Endothelial cell of umbilical vein (primary cell): Measurements from ENCODE around the gene KHDC3L. TPM values are rescaled to one million over a fixed set of nuclear protein-coding genes. Genes with fewer than 3 reads are reported as not detected.

Experiments used
- BruUV-seq: library from RNA; stranded (reverse); fragments of 400-500 nt; replicated peaks from 2 replicates; lab custom pipeline; 2021; lab: Mats Ljungman, UMichigan
- CTCF ChIA-PET: fragments of 300-600, 350-600 bp; sonication (Branson Sonifier 250); formaldehyde crosslinking; loops from one replicate; lab custom pipeline; 2021; ENCODE audit warnings: antibody characterized with exemption, inconsistent platforms; lab: Charles Lee
- POLR2A ChIA-PET: fragments of 300-600, 350-600 bp; sonication (Branson Sonifier 250); formaldehyde crosslinking; loops from one replicate; lab custom pipeline; 2021; ENCODE audit warnings: antibody characterized with exemption, inconsistent platforms; lab: Charles Lee
- DNase-seq: peaks from one replicate; pipeline ENCODE4 v3.0.0-alpha.2; 2011; ENCODE audit warnings: low read depth, low spot score
- FAIRE-seq: peaks from 2 replicates; lab custom pipeline; 2011; peaks lifted over from hg19 to GRCh38; lab: Jason Lieb, UNC
- H2AFZ ChIP-seq: 2 replicates; pipeline ENCODE4 v1.6.0; 2012; ENCODE audit warnings: low read depth, low read length, control low read depth, inconsistent platforms
- H3K27ac ChIP-seq: 2 replicates; pipeline ENCODE4 v1.5.1; 2011; ENCODE audit warnings: low read depth, mild to moderate bottlenecking, control low read depth, low read length, moderate library complexity; ENCODE audit not compliant: insufficient read depth
- H3K27me3 ChIP-seq, 2 experiments: 2 replicates each; pipeline versions ENCODE4 v1.6.0 to v1.6.1; 2011; ENCODE audit warnings: low read length in 2 of 2, mixed read lengths in 1 of 2; ENCODE audit not compliant: control insufficient read depth in 2 of 2, insufficient read depth in 2 of 2
- H3K36me3 ChIP-seq, 2 experiments: 2 replicates in 1 of 2; 3 replicates in 1 of 2; pipeline ENCODE4 v1.5.1; 2011; ENCODE audit warnings: low read length in 2 of 2, mild to moderate bottlenecking in 1 of 2, moderate library complexity in 1 of 2; ENCODE audit not compliant: control insufficient read depth in 2 of 2, insufficient read depth in 2 of 2; ENCODE audit errors: extremely low read depth in 1 of 2
- H3K4me1 ChIP-seq: 3 replicates; pipeline ENCODE4 v1.5.1; 2011; ENCODE audit warnings: mild to moderate bottlenecking, low read length; ENCODE audit not compliant: control insufficient read depth, insufficient read depth; ENCODE audit errors: extremely low read depth
- H3K4me2 ChIP-seq: 2 replicates; pipeline ENCODE4 v1.6.1; 2011; ENCODE audit warnings: low read length, control low read depth, mixed read lengths; ENCODE audit not compliant: insufficient read depth
- H3K4me3 ChIP-seq, 3 experiments: fragments of 200-600 bp in 1 of 3; sonication (generic), shearing (Covaris generic) in 1 of 3; replicated peaks in 1 of 3; 2 replicates each; pipeline ENCODE4 v1.5.1; 2011 to 2016; ENCODE audit warnings: control low read depth in 3 of 3, low read length in 3 of 3, mild to moderate bottlenecking in 2 of 3, inconsistent platforms in 1 of 3, low read depth in 1 of 3, moderate library complexity in 1 of 3; ENCODE audit not compliant: insufficient read depth in 1 of 3
- H3K79me2 ChIP-seq: 2 replicates; pipeline ENCODE4 v1.6.0; 2012; ENCODE audit warnings: low read length, inconsistent platforms; ENCODE audit not compliant: control insufficient read depth, insufficient read depth
- H3K9ac ChIP-seq: replicated peaks from 2 replicates; pipeline ENCODE3; 2011; ENCODE audit warnings: low read length, control low read depth; ENCODE audit not compliant: insufficient read depth; ENCODE audit errors: extremely low read depth
- H3K9me1 ChIP-seq: replicated peaks from 3 replicates; pipeline ENCODE4 v1.6.0; 2011; ENCODE audit warnings: mild to moderate bottlenecking, low read length; ENCODE audit not compliant: control insufficient read depth, insufficient read depth; ENCODE audit errors: extremely low read depth
- H3K9me3 ChIP-seq: replicated peaks from 2 replicates; pipeline ENCODE4 v1.5.1; 2012; ENCODE audit warnings: low read length, inconsistent platforms; ENCODE audit not compliant: control insufficient read depth, insufficient read depth
- H4K20me1 ChIP-seq: replicated peaks from 2 replicates; pipeline ENCODE3; 2011; ENCODE audit warnings: mild to moderate bottlenecking, low read length; ENCODE audit not compliant: control insufficient read depth, insufficient read depth; ENCODE audit errors: extremely low read depth
- CTCF ChIP-seq, 2 donors: IDR thresholded peaks; 1 replicate in 1 of 2; 2 replicates in 1 of 2; pipeline ENCODE4 v1.5.1; 2011; ENCODE audit warnings: low read length in 2 of 2, mild to moderate bottlenecking in 2 of 2, moderate library complexity in 2 of 2, control low read depth in 1 of 2, inconsistent platforms in 1 of 2, low read depth in 1 of 2; ENCODE audit not compliant: insufficient read depth in 1 of 2; ENCODE audit errors: extremely low read depth in 1 of 2
- EZH2 ChIP-seq: IDR thresholded peaks from 2 replicates; pipeline ENCODE4 v1.6.1; 2012; ENCODE audit warnings: borderline replicate concordance, low read depth, mild to moderate bottlenecking, moderate library complexity, low read length, inconsistent platforms; ENCODE audit not compliant: severe bottlenecking
- FOS ChIP-seq: IDR thresholded peaks from 2 replicates; pipeline ENCODE4 v1.6.1; 2011; ENCODE audit warnings: mild to moderate bottlenecking, low read length, moderate library complexity, borderline replicate concordance; ENCODE audit not compliant: insufficient read depth
- GATA2 ChIP-seq: IDR thresholded peaks from 2 replicates; pipeline ENCODE4 v1.7.0; 2011; ENCODE audit warnings: low read depth, mild to moderate bottlenecking, moderate library complexity, mixed read lengths, low read length; ENCODE audit not compliant: insufficient read length, insufficient read depth
- JUN ChIP-seq: IDR thresholded peaks from 2 replicates; pipeline ENCODE4 v1.6.1; 2011; ENCODE audit warnings: borderline replicate concordance, low read depth; ENCODE audit not compliant: insufficient read length, insufficient read depth
- MYC ChIP-seq: IDR thresholded peaks from one replicate; pipeline ENCODE4 v1.6.1; 2011; ENCODE audit warnings: mild to moderate bottlenecking, low read depth, low read length
- POLR2A ChIP-seq: IDR thresholded peaks from 2 replicates; pipeline ENCODE4 v1.6.1; 2012; ENCODE audit warnings: low read depth, mild to moderate bottlenecking, control low read depth, low read length
- POLR2AphosphoS5 ChIP-seq: IDR thresholded peaks from 2 replicates; pipeline ENCODE4 v1.6.1; 2012; ENCODE audit warnings: low read depth, mild to moderate bottlenecking, control low read depth, low read length, moderate library complexity; ENCODE audit not compliant: insufficient read depth
- dilution Hi-C: fragments of 300-500 bp; cut with MboI; formaldehyde crosslinking; loops from one replicate; pipeline ENCODE4 v1.15.0; 2019; ENCODE audit warnings: low sequenced_read_pairs; ENCODE audit not compliant: extremely low pct_ligation_motif_present
- intact Hi-C: fragments of 100-400 bp; cut with micrococcal nuclease; formaldehyde crosslinking; loops from one replicate; pipeline ENCODE4 v1.10.0; 2022
- polyA plus RNA-seq, 4 experiments: library from polyadenylated mRNA; depleted of rRNA in 3 of 4; stranded (reverse) in 3 of 4; unstranded in 1 of 4; fragments of >200 nt; gene quantifications; 2 replicates each; pipeline versions ENCODE4 v1.2.1 to v1.2.3, GENCODE V29; 2011 to 2012; ENCODE audit warnings: missing spikeins in 1 of 4
- small RNA-seq: library from RNA; depleted of rRNA; stranded (forward); fragments of <200 nt; gene quantifications from one replicate; pipeline ENCODE3, GENCODE V24; 2012; ENCODE audit warnings: low replicate concordance, low read depth; ENCODE audit not compliant: insufficient read depth, insufficient read length
- total RNA-seq: library from RNA; stranded (reverse); gene quantifications from 2 replicates; pipeline ENCODE4 v1.2.3, GENCODE V29; 2021
- TF ChIP-seq, protein P1 (sequence below): IDR thresholded peaks from 2 replicates; pipeline ENCODE4 v1.6.1; 2011; ENCODE audit not compliant: insufficient read depth, insufficient read length

KHDC3L gene
- total and polyA plus RNA-seq, 2 donors (not counting 3 experiments of a cell fraction or from before 2014, with no cell fraction given) = not detected

DNA sequence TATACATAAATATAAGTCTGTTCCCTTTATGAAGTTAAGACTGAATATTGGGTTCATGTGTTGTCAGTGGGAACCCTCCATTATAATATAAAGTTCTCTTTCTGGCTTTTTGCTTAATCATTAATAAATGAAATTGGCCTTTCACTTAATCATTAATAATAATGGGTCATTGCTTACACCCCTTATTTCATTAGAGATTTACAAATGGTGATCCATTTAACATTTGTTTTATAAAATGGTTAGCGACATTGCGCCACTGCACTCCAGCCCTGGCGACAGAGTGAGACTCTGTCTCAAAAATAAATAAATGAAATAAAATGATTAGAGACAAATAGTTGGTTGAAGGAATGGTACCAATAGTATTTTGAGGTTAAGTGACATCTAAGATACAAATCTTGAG, 50.6 kb downstream of the KHDC3L start:
- ChIA-PET POLR2A (no interaction called here), CTCF (no interaction called here)
- DNase-seq (no peak), FAIRE-seq (no peak)
- no TSS peak for BruUV-seq
- no peaks in the 10 kb centered on the region for H3K27me3 ChIP-seq
- peaks cover 2% of the 10 kb centered on the region for H3K4me1 ChIP-seq
- H2AFZ ChIP-seq = no peak overlapping the region
- intact Hi-C loops = no loop called here
- no peak overlapping the region for H3K4me2 ChIP-seq
- H3K27ac ChIP-seq = no peak overlapping the region
- no peaks in the 10 kb centered on the region for H4K20me1 ChIP-seq
- dilution Hi-C loops = no loop called here
- H3K9ac ChIP-seq = no peak overlapping the region
- H3K4me3 ChIP-seq = no peak overlapping the region
- H3K79me2 ChIP-seq = no peaks in the 10 kb centered on the region
- H3K9me1 ChIP-seq = no peaks in the 10 kb centered on the region
- TF ChIP-seq CTCF (IDR thresholded peaks at IDR 0.05; ENCODE audit: extremely low read depth in 1 of 2, insufficient read depth in 1 of 2, low read depth in 1 of 2, low read length in 2 of 2) = no peak
- no peak for TF ChIP-seq JUN
- TF ChIP-seq GATA2 = no peak
- no peak for TF ChIP-seq MYC
- TF ChIP-seq FOS = no peak
- TF ChIP-seq, protein P1, sequence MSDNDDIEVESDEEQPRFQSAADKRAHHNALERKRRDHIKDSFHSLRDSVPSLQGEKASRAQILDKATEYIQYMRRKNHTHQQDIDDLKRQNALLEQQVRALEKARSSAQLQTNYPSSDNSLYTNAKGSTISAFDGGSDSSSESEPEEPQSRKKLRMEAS = no peak
- no peak for TF ChIP-seq POLR2AphosphoS5
- no peak for TF ChIP-seq EZH2
- TF ChIP-seq POLR2A = no peak
- H3K9me3 ChIP-seq = no peaks in the 10 kb centered on the region
- H3K36me3 ChIP-seq = no peaks in the 10 kb centered on the region

Small RNA genes within 50 kb of the gene (small RNA-seq; reads per million reads assigned to genes)
- gene RPL39P3 = not detected

Other genes starting within 250 kb of the KHDC3L start
- gene KHDC1L, start 137.2 kb upstream of the KHDC3L start, total RNA-seq = not detected in 2 replicates
- 0.15 and 0.18 TPM in 2 replicates for gene KHDC1L, start 137.2 kb upstream of the KHDC3L start, polyA plus RNA-seq
- gene KHDC1, start 99.5 kb upstream of the KHDC3L start, total RNA-seq = 3.3 and 3.7 TPM in 2 replicates
- gene KHDC1, start 99.5 kb upstream of the KHDC3L start, polyA plus RNA-seq = 4.2 and 4.4 TPM in 2 replicates
- not detected in 2 replicates for gene DPPA5, start 8.4 kb upstream of the KHDC3L start, total RNA-seq
- gene DPPA5, start 8.4 kb upstream of the KHDC3L start, polyA plus RNA-seq = not detected in 2 replicates
- not detected in 2 replicates for gene OOEP, start 7.2 kb downstream of the KHDC3L start, total RNA-seq
- 0.19 and 0.21 TPM in 2 replicates for gene OOEP, start 7.2 kb downstream of the KHDC3L start, polyA plus RNA-seq
- gene DDX43, start 32.2 kb downstream of the KHDC3L start, total RNA-seq = 0.92 and 0.95 TPM in 2 replicates
- gene DDX43, start 32.2 kb downstream of the KHDC3L start, polyA plus RNA-seq = 1.2 TPM in 2 replicates
- gene CGAS, start 89.6 kb downstream of the KHDC3L start, total RNA-seq = 7.3 and 7.4 TPM in 2 replicates
- 1.6 and 1.9 TPM in 2 replicates for gene CGAS, start 89.6 kb downstream of the KHDC3L start, polyA plus RNA-seq
- gene MTO1, start 99.1 kb downstream of the KHDC3L start, total RNA-seq = 24.8 and 25.1 TPM in 2 replicates
- 10.7 and 12.6 TPM in 2 replicates for gene MTO1, start 99.1 kb downstream of the KHDC3L start, polyA plus RNA-seq
- 9,186 and 9,456 TPM in 2 replicates for gene EEF1A1, start 158.4 kb downstream of the KHDC3L start, total RNA-seq
- gene EEF1A1, start 158.4 kb downstream of the KHDC3L start, polyA plus RNA-seq = 9,885 and 11,104 TPM in 2 replicates